H1 (cell line): Measurements from ENCODE around the gene FGD4. TPM values are rescaled to one million over a fixed set of nuclear protein-coding genes. Genes with fewer than 3 reads are reported as not detected.
A peak's percentile ranks its signal among the peaks of the same experiment; 100 is the strongest.

Experiments used
- CTCF ChIA-PET: fragments of 300-600 bp; sonication (Branson Sonifier 250); formaldehyde crosslinking; loops from one replicate; lab custom pipeline; 2021; ENCODE audit not compliant: partially characterized antibody; lab: Charles Lee
- POLR2A ChIA-PET: fragments of 300-600 bp; sonication (Branson Sonifier 250); formaldehyde crosslinking; loops from one replicate; lab custom pipeline; 2021; ENCODE audit warnings: inconsistent platforms; ENCODE audit not compliant: partially characterized antibody; lab: Charles Lee
- DNase-seq, 2 experiments: peaks; one replicate each; pipeline versions ENCODE4 v3.0.0 to v3.0.0-alpha.2; 2010 to 2022; ENCODE audit warnings: low spot score in 2 of 2, low read depth in 1 of 2, mixed read lengths in 1 of 2
- FAIRE-seq: peaks from 2 replicates; lab custom pipeline; 2011; peaks lifted over from hg19 to GRCh38; lab: Jason Lieb, UNC
- H2AFZ ChIP-seq: 2 replicates; pipeline ENCODE4 v1.8.1; 2012; ENCODE audit warnings: low read length, inconsistent platforms
- H2AK5ac ChIP-seq: 2 replicates; pipeline ENCODE4 v1.6.1; 2013; ENCODE audit warnings: low read depth, low read length
- H2BK120ac ChIP-seq: replicated peaks from 2 replicates; pipeline ENCODE3; 2013; ENCODE audit warnings: low read depth, low read length, inconsistent platforms
- H2BK12ac ChIP-seq: 2 replicates; pipeline ENCODE4 v1.6.1; 2013; ENCODE audit warnings: low read depth, low read length
- H2BK15ac ChIP-seq: 2 replicates; pipeline ENCODE4 v1.6.1; 2013; ENCODE audit warnings: low read length
- H2BK20ac ChIP-seq: 2 replicates; pipeline ENCODE4 v1.6.1; 2013; ENCODE audit warnings: low read length
- H2BK5ac ChIP-seq: 2 replicates; pipeline ENCODE4 v1.6.1; 2013; ENCODE audit warnings: low read depth, low read length
- H3K14ac ChIP-seq: 2 replicates; pipeline ENCODE4 v1.6.1; 2013; ENCODE audit warnings: inconsistent platforms; ENCODE audit not compliant: insufficient read length
- H3K18ac ChIP-seq: 2 replicates; pipeline ENCODE4 v1.6.1; 2013; ENCODE audit warnings: low read length; ENCODE audit errors: extremely low read depth
- H3K23ac ChIP-seq: 2 replicates; pipeline ENCODE4 v1.6.1; 2013; ENCODE audit warnings: inconsistent platforms; ENCODE audit not compliant: insufficient read length
- H3K23me2 ChIP-seq: 2 replicates; pipeline ENCODE4 v1.6.1; 2013; ENCODE audit warnings: low read depth, low read length
- H3K27ac ChIP-seq: 2 replicates; pipeline ENCODE4 v1.6.1; 2011; ENCODE audit warnings: low read depth, low read length, inconsistent platforms
- H3K27me3 ChIP-seq, 4 experiments: replicated peaks in 1 of 4; 1 replicate in 1 of 4; 2 replicates in 3 of 4; pipeline versions ENCODE4 v1.6.1 to v1.8.1; 2011 to 2013; ENCODE audit warnings: low read length in 3 of 4, mild to moderate bottlenecking in 3 of 4, inconsistent platforms in 2 of 4, mixed read lengths in 2 of 4, moderate library complexity in 1 of 4; ENCODE audit not compliant: control insufficient read depth in 3 of 4, insufficient read depth in 3 of 4; ENCODE audit errors: extremely low read depth in 1 of 4
- H3K36me3 ChIP-seq, 4 experiments: 2 replicates each; pipeline versions ENCODE4 v1.6.1 to v1.8.1; 2011 to 2013; ENCODE audit warnings: mild to moderate bottlenecking in 4 of 4, low read length in 3 of 4, moderate library complexity in 2 of 4, control low read depth in 1 of 4, inconsistent platforms in 1 of 4; ENCODE audit not compliant: insufficient read depth in 4 of 4, control insufficient read depth in 2 of 4
- H3K4ac ChIP-seq: replicated peaks from 2 replicates; pipeline ENCODE3; 2013; ENCODE audit warnings: low read length, low read depth, mixed read lengths, inconsistent platforms; ENCODE audit not compliant: insufficient read length
- H3K4me1 ChIP-seq, 4 experiments: replicated peaks in 1 of 4; 1 replicate in 1 of 4; 2 replicates in 3 of 4; pipeline versions ENCODE4 v1.6.1 to v1.8.1; 2011 to 2013; ENCODE audit warnings: low read length in 3 of 4, inconsistent platforms in 2 of 4, mixed read lengths in 1 of 4; ENCODE audit not compliant: insufficient read depth in 4 of 4, control insufficient read depth in 3 of 4
- H3K4me2 ChIP-seq, 2 experiments: 2 replicates each; pipeline versions ENCODE4 v1.6.1 to v1.8.1; 2011 to 2013; ENCODE audit warnings: low read depth in 2 of 2, low read length in 2 of 2, control low read depth in 1 of 2, inconsistent platforms in 1 of 2, mild to moderate bottlenecking in 1 of 2; ENCODE audit not compliant: insufficient read depth in 1 of 2
- H3K4me3 ChIP-seq, 4 experiments: fragments of 200-600, 300-600 bp in 1 of 4; sonication (generic), shearing (Covaris generic), sonication (Bioruptor Twin) in 1 of 4; 2 replicates each; pipeline versions ENCODE4 v1.5.1 to v1.8.1; 2011 to 2016; ENCODE audit warnings: low read length in 4 of 4, low read depth in 3 of 4, control low read depth in 2 of 4, inconsistent platforms in 2 of 4, mild to moderate bottlenecking in 2 of 4, mixed read lengths in 1 of 4, moderate library complexity in 1 of 4; ENCODE audit not compliant: insufficient read depth in 2 of 4; ENCODE audit errors: extremely low read depth in 1 of 4
- H3K56ac ChIP-seq: replicated peaks from 2 replicates; pipeline ENCODE3; 2013; ENCODE audit warnings: low read depth, mild to moderate bottlenecking, mixed read lengths, low read length, inconsistent platforms; ENCODE audit not compliant: insufficient read length
- H3K79me1 ChIP-seq: 2 replicates; pipeline ENCODE4 v1.6.1; 2013; ENCODE audit warnings: low read depth, low read length, control low read depth
- H3K79me2 ChIP-seq, 2 experiments: 2 replicates each; pipeline versions ENCODE4 v1.6.1 to v1.8.1; 2012 to 2013; ENCODE audit warnings: low read length in 2 of 2, mild to moderate bottlenecking in 2 of 2, inconsistent platforms in 1 of 2; ENCODE audit not compliant: insufficient read depth in 2 of 2, control insufficient read depth in 1 of 2
- H3K9ac ChIP-seq, 4 experiments: replicated peaks in 1 of 4; 1 replicate in 1 of 4; 2 replicates in 3 of 4; pipeline versions ENCODE4 v1.6.1 to v1.8.1; 2011 to 2013; ENCODE audit warnings: low read depth in 3 of 4, low read length in 3 of 4, control low read depth in 2 of 4, mild to moderate bottlenecking in 2 of 4, moderate library complexity in 2 of 4, inconsistent platforms in 1 of 4; ENCODE audit errors: extremely low read depth in 1 of 4
- H3K9me3 ChIP-seq, 2 experiments: 2 replicates each; pipeline versions ENCODE4 v1.6.1 to v1.8.1; 2012 to 2013; ENCODE audit warnings: mild to moderate bottlenecking in 2 of 2, moderate library complexity in 2 of 2, control low read depth in 1 of 2, inconsistent platforms in 1 of 2, low read depth in 1 of 2, low read length in 1 of 2, mixed read lengths in 1 of 2; ENCODE audit not compliant: insufficient read depth in 2 of 2
- H4K20me1 ChIP-seq, 2 experiments: replicated peaks in 1 of 2; 2 replicates each; pipeline versions ENCODE3 to v1.8.1; 2011 to 2013; ENCODE audit warnings: inconsistent platforms in 2 of 2, low read length in 2 of 2, mild to moderate bottlenecking in 1 of 2; ENCODE audit not compliant: insufficient read depth in 2 of 2, control insufficient read depth in 1 of 2
- H4K5ac ChIP-seq: 2 replicates; pipeline ENCODE4 v1.6.1; 2013; ENCODE audit warnings: low read length, low read depth, mixed read lengths, inconsistent platforms; ENCODE audit not compliant: insufficient read length
- H4K8ac ChIP-seq: 2 replicates; pipeline ENCODE4 v1.8.0; 2013; ENCODE audit warnings: mild to moderate bottlenecking, moderate library complexity, low read length, inconsistent platforms; ENCODE audit not compliant: insufficient read depth; ENCODE audit errors: extremely low read depth
- H4K91ac ChIP-seq: replicated peaks from 2 replicates; pipeline ENCODE3; 2013; ENCODE audit warnings: low read length, mixed read lengths, inconsistent platforms; ENCODE audit not compliant: insufficient read length
- BCL11A ChIP-seq, 2 experiments: IDR thresholded peaks; one replicate each; pipeline ENCODE4 v1.6.1; 2011; ENCODE audit warnings: low read depth in 2 of 2, low read length in 2 of 2, mild to moderate bottlenecking in 2 of 2
- JUND ChIP-seq: IDR thresholded peaks from 2 replicates; pipeline ENCODE4 v1.6.1; 2011; ENCODE audit warnings: mild to moderate bottlenecking, improper control_type of control experiment, low read length
- RAD21 ChIP-seq, 2 experiments: IDR thresholded peaks in 1 of 2; conservative IDR thresholded peaks in 1 of 2; 2 replicates each; pipeline ENCODE4 v1.6.1; 2011; ENCODE audit warnings: low read depth in 2 of 2, low read length in 2 of 2, improper control_type of control experiment in 1 of 2, inconsistent platforms in 1 of 2, mild to moderate bottlenecking in 1 of 2, moderate library complexity in 1 of 2
- SP4 ChIP-seq: IDR thresholded peaks from 2 replicates; pipeline ENCODE4 v1.6.1; 2012; ENCODE audit warnings: low read length, inconsistent platforms
- TBP ChIP-seq: IDR thresholded peaks from 2 replicates; pipeline ENCODE4 v1.6.1; 2011; ENCODE audit warnings: low read depth, low read length, improper control_type of control experiment
- WGBS, 2 experiments: shearing (Covaris generic) in 1 of 2; methylation state at CpG; one replicate each; pipeline versions ENCODE4 v1.1.6 to v1.1.7; 2013 to 2015; ENCODE audit warnings: low lambda C conversion rate in 2 of 2, mixed read lengths in 2 of 2, inconsistent platforms in 1 of 2, low coverage in 1 of 2, missing lambda C conversion rate in 1 of 2; ENCODE audit not compliant: insufficient replicate concordance in 2 of 2, insufficient coverage in 1 of 2, insufficient read length in 1 of 2; ENCODE audit errors: extremely low coverage in 1 of 2, missing lambda C conversion rate in 1 of 2; 5-methylcytosine and 5-hydroxymethylcytosine counted together
- polyA plus RNA-seq, 7 experiments: library from polyadenylated mRNA; depleted of rRNA in 3 of 7; stranded (reverse) in 5 of 7; unstranded in 2 of 7; fragments of >200 nt in 5 of 7; fragments of 200-250 nt in 2 of 7; gene quantifications; 1 replicate in 5 of 7; 2 replicates in 1 of 7; 4 replicates in 1 of 7; pipeline versions ENCODE4 v1.2.1 to v1.2.3, GENCODE V29; 2011 to 2013; ENCODE audit warnings: missing spikeins in 2 of 7, mixed read lengths in 2 of 7
- total RNA-seq: library from RNA; stranded (reverse); fragmentation: NEBNext Ultra II Directional; extraction: Animal tissue kit (Norgen Biotek cat#: 25700); gene quantifications from 2 replicates; pipeline ENCODE4 v1.2.1, GENCODE V29; 2021

Gene FGD4
- total and polyA plus RNA-seq, 2 of the 8 experiments (the other 6 are each of a cell fraction or from before 2014, with no cell fraction given), result 8.5 to 48.2 TPM

DNA sequence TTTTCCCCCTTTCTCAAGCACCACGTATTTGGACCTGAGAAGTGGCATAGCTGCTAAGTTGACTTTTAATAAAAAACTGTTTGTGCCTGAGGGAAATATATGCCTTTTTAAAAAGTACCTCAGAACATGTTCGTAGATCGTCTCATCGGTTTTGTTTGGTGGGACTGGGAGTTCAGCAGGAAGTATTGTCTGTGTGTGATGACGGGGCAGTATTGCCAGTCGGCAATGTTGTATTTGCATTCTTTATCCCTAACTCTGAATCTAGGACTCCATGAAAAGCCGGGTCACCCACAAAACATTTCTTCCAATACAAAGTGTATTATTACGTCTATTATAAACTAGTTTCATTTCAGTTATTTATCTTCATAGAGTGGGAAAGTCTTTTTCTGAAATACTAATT lies 19.7 kb upstream of the FGD4 start:
- Histone ChIP-seq H3K23ac (no peak overlapping the region), H2BK120ac (no peak overlapping the region), H2AK5ac (no peak overlapping the region), H3K14ac (no peak overlapping the region), H3K79me2 (no peaks in the 10 kb centered on the region), H2BK5ac (no peak overlapping the region), H3K4ac (no peak overlapping the region), H3K4me1 (peaks cover 0 to 8% (median 5%) of the 10 kb centered on the region in 4 experiments; a peak in 4 of 7 replicates), H3K18ac (no peak overlapping the region), H2BK15ac (no peak overlapping the region), H2BK12ac (no peak overlapping the region), H3K4me2 (no peak overlapping the region), H3K9ac (no peak overlapping the region), H4K20me1 (no peaks in the 10 kb centered on the region), H3K9me3 (no peaks in the 10 kb centered on the region; a peak in 1 of 4 replicates), H4K5ac (no peak overlapping the region), H2BK20ac (no peak overlapping the region), H3K56ac (no peak overlapping the region), H3K4me3 (no peak overlapping the region), H3K79me1 (no peaks in the 10 kb centered on the region), H3K36me3 (no peaks in the 10 kb centered on the region), H2AFZ (no peak overlapping the region), H4K8ac (no peak overlapping the region), H3K27me3 (no peaks in the 10 kb centered on the region), H4K91ac (no peak overlapping the region), H3K23me2 (no peaks in the 10 kb centered on the region), H3K27ac (no peak overlapping the region)
- CTCF ChIA-PET, result interaction anchor here (1.3 to 1.9 kb wide), 2 partner anchors 15 to 21 kb away, joined by 5 to 8 read pairs; partner anchors contain the start of gene FGD4
- TF ChIP-seq JUND (no peak), TBP (no peak), BCL11A (IDR thresholded peaks at IDR 0.05; ENCODE audit: low read depth in 2 of 2, low read length in 2 of 2) (no peak), RAD21 (IDR thresholded peaks at IDR 0.05 in 1 of 2, conservative IDR thresholded peaks at IDR 0.05 in 1 of 2; ENCODE audit: low read depth in 2 of 2, low read length in 2 of 2) (no peak), SP4 (no peak)
- FAIRE-seq (peak; percentile 48), DNase-seq (no peak)
- POLR2A ChIA-PET, result interaction anchor here (1.2 to 1.4 kb wide), 2 partner anchors 20 to 134 kb away, joined by 3 to 4 read pairs; no protein-coding TSS in a partner anchor
- 84% methylated on average over 8 of the region's 8 CpGs; no CpG with 5 or more reads in 1 of the 2 experiments for whole genome bisulfite sequencing, 2 experiments
